HEK293 (cell line): ENCODE data around the gene POLR3B.

ENCODE experiments used
- CTCF ChIA-PET: fragments of 350-600 bp; formaldehyde crosslinking; extraction: SDS; loops from one replicate; lab custom pipeline; 2021; ENCODE audit warnings: antibody characterized with exemption; lab: Yijun Ruan, JAX
- POLR2A ChIA-PET: fragments of 300-600 bp; formaldehyde crosslinking; extraction: SDS; loops from one replicate; lab custom pipeline; 2020; ENCODE audit warnings: antibody characterized with exemption, inconsistent platforms; lab: Yijun Ruan, JAX
- H3K27ac ChIP-seq: fragments of 200-500 bp; sonication (Bioruptor generic); 2 replicates; pipeline ENCODE4 v1.5.1; 2014; ENCODE audit warnings: low read depth, low read length, control low read depth, inconsistent platforms; ENCODE audit errors: extremely low read depth
- H3K36me3 ChIP-seq, 2 experiments: fragments of 200-500 bp in 1 of 2; sonication (Bioruptor generic) in 1 of 2; 1 replicate in 1 of 2; 2 replicates in 1 of 2; pipeline ENCODE4 v1.5.1; 2014 to 2017; ENCODE audit warnings: inconsistent platforms in 2 of 2, low read length in 2 of 2; ENCODE audit not compliant: control insufficient read depth in 2 of 2, insufficient read depth in 1 of 2
- H3K4me1 ChIP-seq: fragments of 200-500 bp; sonication (Bioruptor generic); 2 replicates; pipeline ENCODE4 v1.5.1; 2014; ENCODE audit warnings: mild to moderate bottlenecking, low read length, inconsistent platforms; ENCODE audit not compliant: control insufficient read depth, insufficient read depth
- H3K4me3 ChIP-seq: 2 replicates; pipeline ENCODE4 v1.5.1; 2011; ENCODE audit warnings: low read depth, mild to moderate bottlenecking, control low read depth, low read length, moderate library complexity
- H3K9me3 ChIP-seq: fragments of 200-500 bp; sonication (Bioruptor generic); 2 replicates; pipeline ENCODE4 v1.5.1; 2014; ENCODE audit warnings: low read depth, low read length, inconsistent platforms; ENCODE audit not compliant: control insufficient read depth, insufficient read depth
- BCL11B ChIP-seq: fragments of 450-650 bp; formaldehyde crosslinking; IDR thresholded peaks from 2 replicates; pipeline ENCODE4 v1.5.1; 2016; ENCODE audit warnings: low read depth, missing biosample characterization, missing genetic modification characterization
- EGR2 ChIP-seq: fragments of 450-650 bp; formaldehyde crosslinking; IDR thresholded peaks from 2 replicates; pipeline ENCODE4 v1.5.1; 2016; ENCODE audit warnings: low read depth, missing biosample characterization, missing genetic modification characterization
- KLF1 ChIP-seq: fragments of 450-650 bp; formaldehyde crosslinking; IDR thresholded peaks from 2 replicates; pipeline ENCODE4 v1.5.1; 2016; ENCODE audit warnings: missing biosample characterization, missing genetic modification characterization
- KLF7 ChIP-seq: fragments of 450-650 bp; formaldehyde crosslinking; IDR thresholded peaks from 2 replicates; pipeline ENCODE4 v1.5.1; 2016; ENCODE audit warnings: missing biosample characterization, missing genetic modification characterization, borderline replicate concordance
- PRDM6 ChIP-seq: fragments of 450-650 bp; formaldehyde crosslinking; IDR thresholded peaks from 2 replicates; pipeline ENCODE4 v1.5.1; 2017; ENCODE audit warnings: missing biosample characterization, missing genetic modification characterization
- SCRT1 ChIP-seq: fragments of 450-650 bp; formaldehyde crosslinking; IDR thresholded peaks from 2 replicates; pipeline ENCODE4 v1.5.1; 2016; ENCODE audit warnings: missing biosample characterization, missing genetic modification characterization, borderline replicate concordance
- SETDB1 ChIP-seq: IDR thresholded peaks from one replicate; pipeline ENCODE4 v1.6.1; 2017; ENCODE audit warnings: mild to moderate bottlenecking, low read length, moderate library complexity, mixed read lengths; ENCODE audit not compliant: insufficient read length
- ZBTB10 ChIP-seq: fragments of 450-650 bp; formaldehyde crosslinking; IDR thresholded peaks from 2 replicates; pipeline ENCODE4 v1.5.1; 2016; ENCODE audit warnings: missing biosample characterization, missing genetic modification characterization
- ZBTB20 ChIP-seq: fragments of 450-650 bp; formaldehyde crosslinking; IDR thresholded peaks from 2 replicates; pipeline ENCODE4 v1.5.1; 2016; ENCODE audit warnings: missing biosample characterization, missing genetic modification characterization
- ZBTB49 ChIP-seq: fragments of 450-650 bp; formaldehyde crosslinking; IDR thresholded peaks from 2 replicates; pipeline ENCODE4 v1.5.1; 2016; ENCODE audit warnings: missing biosample characterization, missing genetic modification characterization, low read depth
- ZNF133 ChIP-seq: fragments of 450-650 bp; formaldehyde crosslinking; IDR thresholded peaks from 2 replicates; pipeline ENCODE4 v1.5.1; 2016; ENCODE audit warnings: missing biosample characterization, missing genetic modification characterization
- ZNF184 ChIP-seq: fragments of 450-650 bp; IDR thresholded peaks from 2 replicates; pipeline ENCODE4 v1.5.1; 2018; ENCODE audit warnings: missing biosample characterization, mild to moderate bottlenecking, missing genetic modification characterization
- ZNF2 ChIP-seq: fragments of 450-650 bp; formaldehyde crosslinking; IDR thresholded peaks from 2 replicates; pipeline ENCODE4 v1.5.1; 2016; ENCODE audit warnings: missing biosample characterization, missing genetic modification characterization
- ZNF354C ChIP-seq: fragments of 450-650 bp; formaldehyde crosslinking; IDR thresholded peaks from 2 replicates; pipeline ENCODE4 v1.5.1; 2016; ENCODE audit warnings: missing biosample characterization, missing genetic modification characterization, low read depth, borderline replicate concordance
- ZNF426 ChIP-seq: fragments of 450-650 bp; formaldehyde crosslinking; IDR thresholded peaks from 2 replicates; pipeline ENCODE4 v1.5.1; 2017; ENCODE audit warnings: missing biosample characterization, missing genetic modification characterization, mild to moderate bottlenecking, inconsistent platforms, moderate library complexity
- ZNF514 ChIP-seq: fragments of 450-650 bp; formaldehyde crosslinking; IDR thresholded peaks from 2 replicates; pipeline ENCODE4 v1.5.1; 2016; ENCODE audit warnings: missing biosample characterization, missing genetic modification characterization
- ZNF521 ChIP-seq: fragments of 450-650 bp; formaldehyde crosslinking; IDR thresholded peaks from 2 replicates; pipeline ENCODE4 v1.5.1; 2017; ENCODE audit warnings: missing biosample characterization, mild to moderate bottlenecking, missing genetic modification characterization
- ZNF623 ChIP-seq: fragments of 450-650 bp; formaldehyde crosslinking; IDR thresholded peaks from 2 replicates; pipeline ENCODE4 v1.5.1; 2016; ENCODE audit warnings: missing biosample characterization, missing genetic modification characterization
- ZNF660 ChIP-seq: fragments of 450-650 bp; IDR thresholded peaks from 2 replicates; pipeline ENCODE4 v1.5.1; 2018; ENCODE audit warnings: missing biosample characterization, mild to moderate bottlenecking, missing genetic modification characterization
- ZNF664 ChIP-seq: fragments of 450-650 bp; formaldehyde crosslinking; IDR thresholded peaks from 2 replicates; pipeline ENCODE4 v1.5.1; 2016; ENCODE audit warnings: missing biosample characterization, missing genetic modification characterization
- ZNF792 ChIP-seq: fragments of 450-650 bp; formaldehyde crosslinking; IDR thresholded peaks from 2 replicates; pipeline ENCODE4 v1.5.1; 2016; ENCODE audit warnings: missing biosample characterization, missing genetic modification characterization
- ZSCAN16 ChIP-seq: fragments of 450-650 bp; formaldehyde crosslinking; IDR thresholded peaks from 2 replicates; pipeline ENCODE4 v1.5.1; 2016; ENCODE audit warnings: missing biosample characterization, missing genetic modification characterization

POLR3B gene

GRCh38 chr12:106434526-106434925, 77.0 kb downstream of the POLR3B start (continued):
- TF ChIP-seq ZNF426 (tag by site-specific recombination) (no peak), SCRT1 (no peak), ZSCAN16 (tag by site-specific recombination) (no peak), ZNF184 (tag by site-specific recombination) (no peak), SETDB1 (no peak), ZNF354C (tag by site-specific recombination) (no peak)

- ChIA-PET CTCF (interaction anchor here (0.6 kb wide), 1 partner anchor 1217 kb away, joined by 3 read pairs; no protein-coding TSS in a partner anchor), POLR2A (no interaction called here)
- Histone ChIP-seq H3K9me3 (no peaks in the 10 kb centered on the region), H3K4me1 (no peaks in the 10 kb centered on the region), H3K36me3 (peaks cover 15 to 48% of the 10 kb centered on the region in 2 experiments), H3K4me3 (no peak overlapping the region)
- TF ChIP-seq ZNF521 (tag by site-specific recombination) (no peak), ZBTB49 (tag by site-specific recombination) (no peak), ZBTB10 (tag by site-specific recombination) (no peak)
- TF ChIP-seq, all 188 proteins: peak for 0
- no peak overlapping the region for H3K27ac ChIP-seq
Measured at GRCh38 chr12:106436164-106436563, 78.6 kb downstream of the POLR3B start.

- Histone ChIP-seq H3K9me3 (no peaks in the 10 kb centered on the region), H3K27ac (no peak overlapping the region), H3K4me3 (no peak overlapping the region), H3K4me1 (no peaks in the 10 kb centered on the region), H3K36me3 (peaks cover 4 to 23% of the 10 kb centered on the region in 2 experiments)
- POLR2A ChIA-PET = no interaction called here
- no peak for TF ChIP-seq ZNF514
- no peak for TF ChIP-seq EGR2
- no peak for TF ChIP-seq ZNF2 (tag by site-specific recombination)
- no peak for TF ChIP-seq KLF7
- no peak for TF ChIP-seq ZNF660 (tag by site-specific recombination)
- TF ChIP-seq ZNF133 (tag by site-specific recombination) = no peak
- no peak for TF ChIP-seq BCL11B
- no peak for TF ChIP-seq ZNF792 (tag by site-specific recombination)
- TF ChIP-seq KLF1 (tag by site-specific recombination) = no peak
- TF ChIP-seq ZNF664 (tag by site-specific recombination) = no peak
- TF ChIP-seq ZNF623 (tag by site-specific recombination) = no peak
- no peak for TF ChIP-seq ZBTB20 (tag by site-specific recombination)
- TF ChIP-seq PRDM6 (tag by site-specific recombination) = no peak
- CTCF ChIA-PET = interaction anchor here (0.6 to 1.0 kb wide), 2 partner anchors 9 to 85 kb away, joined by 3 to 4 read pairs; partner anchors contain the start of gene POLR3B
Measured at GRCh38 chr12:106442575-106442974, 85.0 kb downstream of the POLR3B start.
